NCI-H2081 treated with DMSO at 0.1 percent for 48 hours (cell line): ENCODE results near the gene NCBP2.

ENCODE experiments used
- DNase-seq: peaks from one replicate; lab custom pipeline; 2025; lab: John Stamatoyannopoulos, UW

NCBP2 gene

GRCh38 chr3:196941729-196942225 is 551 bp downstream of the NCBP2 start:
- no peak for DNase-seq

- DNase-seq, result no peak
Measured at GRCh38 chr3:196938576-196938975, 3.8 kb downstream of the NCBP2 start.

GRCh38 chr3:196938124-196938523 is 4.2 kb downstream of the NCBP2 start:
- no peak for DNase-seq

- DNase-seq, result no peak
Measured at GRCh38 chr3:196936288-196936687, 6.0 kb downstream of the NCBP2 start.

GRCh38 chr3:196932600-196932999 is 9.7 kb downstream of the NCBP2 start:
- no peak for DNase-seq

- DNase-seq, result no peak
Measured at GRCh38 chr3:196931828-196932587, 10.3 kb downstream of the NCBP2 start.

- DNase-seq, result no peak
Measured at GRCh38 chr3:196931157-196931556, 11.2 kb downstream of the NCBP2 start.

- DNase-seq, result no peak
Measured at GRCh38 chr3:196927571-196928453, 14.5 kb downstream of the NCBP2 start.

- no peak for DNase-seq
Measured at GRCh38 chr3:196920733-196921132, 21.6 kb downstream of the NCBP2 start.

GRCh38 chr3:196918968-196919367 is 23.4 kb downstream of the NCBP2 start:
- no peak for DNase-seq

GRCh38 chr3:196916995-196917394 is 25.3 kb downstream of the NCBP2 start:
- no peak for DNase-seq

- DNase-seq, result no peak
Measured at GRCh38 chr3:196916221-196916620, 26.1 kb downstream of the NCBP2 start.

GRCh38 chr3:196915375-196915774 is 27.0 kb downstream of the NCBP2 start:
- DNase-seq, result no peak

GRCh38 chr3:196914866-196915265 is 27.5 kb downstream of the NCBP2 start:
- no peak for DNase-seq

GRCh38 chr3:196903740-196904139 is 38.6 kb downstream of the NCBP2 start:
- DNase-seq, result no peak

- no peak for DNase-seq
Measured at GRCh38 chr3:196902296-196902695, 40.0 kb downstream of the NCBP2 start.

- no peak for DNase-seq
Measured at GRCh38 chr3:196901768-196902167, 40.6 kb downstream of the NCBP2 start.

- no peak for DNase-seq
Measured at GRCh38 chr3:196896229-196896628, 46.1 kb downstream of the NCBP2 start.

- no peak for DNase-seq
Measured at GRCh38 chr3:196894557-196895295, 47.6 kb downstream of the NCBP2 start.

GRCh38 chr3:196889844-196890708 is 52.3 kb downstream of the NCBP2 start:
- no peak for DNase-seq

- DNase-seq, result no peak
Measured at GRCh38 chr3:196886144-196886543, 56.2 kb downstream of the NCBP2 start.
